Measurements from ENCODE around the gene FAM3C.
"Not testable (repeated sequence)": the region's sequence is repeated elsewhere in the genome, so short reads cannot be mapped to it uniquely, and the experiment has no call there.

FAM3C gene

GRCh38 chr7:121395961-121396757, at the start of gene FAM3C:
Gene FAM3C (minus strand): TSS chr7:121396308. CDS start chr7:121382969, 13,339 bp downstream.
- peak; percentile 86 for DNase-seq

- no peak for DNase-seq
Observed at GRCh38 chr7:121442845-121443244, 46.7 kb upstream of the FAM3C start.

GRCh38 chr7:121440857-121441503, 44.9 kb upstream of the FAM3C start:
- no peak for DNase-seq

GRCh38 chr7:121438043-121438955, 42.2 kb upstream of the FAM3C start:
- peak; percentile 86 for DNase-seq

- no peak for DNase-seq
Observed at GRCh38 chr7:121437470-121437869, 41.4 kb upstream of the FAM3C start.

GRCh38 chr7:121436688-121437087, 40.6 kb upstream of the FAM3C start:
- DNase-seq = no peak

GRCh38 chr7:121436136-121436535, 40.0 kb upstream of the FAM3C start:
- DNase-seq = no peak

- DNase-seq = no peak
Observed at GRCh38 chr7:121433775-121434174, 37.7 kb upstream of the FAM3C start.

- DNase-seq = not testable (repeated sequence)
Observed at GRCh38 chr7:121432486-121432885, 36.4 kb upstream of the FAM3C start.

- no peak for DNase-seq
Observed at GRCh38 chr7:121431996-121432395, 35.9 kb upstream of the FAM3C start.

GRCh38 chr7:121431389-121431995, 35.4 kb upstream of the FAM3C start:
- DNase-seq = no peak

- no peak for DNase-seq
Observed at GRCh38 chr7:121430558-121430957, 34.5 kb upstream of the FAM3C start.

- DNase-seq = no peak
Observed at GRCh38 chr7:121429798-121430197, 33.7 kb upstream of the FAM3C start.

GRCh38 chr7:121428855-121429489, 32.9 kb upstream of the FAM3C start:
- DNase-seq = no peak

GRCh38 chr7:121421743-121422142, 25.6 kb upstream of the FAM3C start:
- DNase-seq = not testable (repeated sequence)

- no peak for DNase-seq
Observed at GRCh38 chr7:121420976-121421375, 24.9 kb upstream of the FAM3C start.

- no peak for DNase-seq
Observed at GRCh38 chr7:121419201-121420148, 23.4 kb upstream of the FAM3C start.

GRCh38 chr7:121416533-121416932, 20.4 kb upstream of the FAM3C start:
- no peak for DNase-seq

GRCh38 chr7:121414436-121414835, 18.3 kb upstream of the FAM3C start:
- DNase-seq = no peak

GRCh38 chr7:121411597-121411979, 15.5 kb upstream of the FAM3C start:
- no peak for DNase-seq

Data from CD4-positive, alpha-beta T cell treated with Interleukin-15 for 1 hour (primary cell).